IPS-NIHi7 (cell line): ENCODE data around the gene HAUS5.

Experiments used
- DNase-seq: peaks from one replicate; pipeline ENCODE4 v3.0.0; 2012; ENCODE audit warnings: mixed read lengths; ENCODE audit errors: extremely low spot score

HAUS5 gene

DNA sequence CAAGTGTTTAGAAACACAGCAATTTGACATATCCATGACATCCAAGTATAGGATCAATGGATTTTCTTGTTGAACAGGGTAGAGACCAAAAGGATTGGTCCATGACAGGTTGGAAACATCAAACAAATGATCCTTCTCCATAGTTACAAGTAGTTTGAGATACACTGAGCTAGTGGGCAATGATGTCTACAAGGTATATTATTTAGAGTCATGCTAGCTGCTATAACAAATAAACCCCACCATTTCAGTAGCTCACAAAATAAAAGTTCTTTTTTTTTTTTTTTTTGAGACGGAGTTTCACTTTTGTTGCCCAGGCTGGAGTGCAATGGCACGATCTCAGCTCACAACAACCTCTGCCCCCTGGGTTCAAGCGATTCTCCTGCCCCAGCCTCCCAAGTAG lies 4.9 kb upstream of the HAUS5 start:
- no peak for DNase-seq

- DNase-seq, result no peak
These were observed 4.3 kb upstream of the HAUS5 start for GRCh38 chr19:35608251-35608650.

DNA sequence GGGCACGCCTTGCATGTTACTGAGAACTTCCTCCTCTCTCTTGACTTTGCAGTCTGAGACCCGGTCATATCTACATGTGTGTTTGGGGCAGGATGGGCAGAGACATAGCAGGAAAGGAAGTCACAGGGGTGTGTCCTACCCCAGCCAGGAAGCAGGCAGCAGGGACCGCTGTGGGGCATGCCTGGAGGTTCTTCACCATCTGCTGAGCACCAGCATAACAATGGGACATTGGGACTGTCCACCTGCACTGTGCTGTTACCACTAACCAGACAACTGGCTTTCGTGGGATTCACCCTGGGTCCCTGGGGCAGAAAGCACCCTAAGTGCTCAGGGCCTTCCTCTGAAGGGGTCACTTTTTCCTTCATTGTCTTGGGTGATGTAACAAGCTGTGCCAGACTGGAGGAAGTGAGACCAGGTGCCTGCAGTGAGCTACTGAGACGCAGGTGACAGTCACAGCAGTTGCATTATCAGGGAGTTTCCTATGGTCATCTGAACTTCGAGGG lies 2.6 kb upstream of the HAUS5 start:
- DNase-seq, result no peak

DNA sequence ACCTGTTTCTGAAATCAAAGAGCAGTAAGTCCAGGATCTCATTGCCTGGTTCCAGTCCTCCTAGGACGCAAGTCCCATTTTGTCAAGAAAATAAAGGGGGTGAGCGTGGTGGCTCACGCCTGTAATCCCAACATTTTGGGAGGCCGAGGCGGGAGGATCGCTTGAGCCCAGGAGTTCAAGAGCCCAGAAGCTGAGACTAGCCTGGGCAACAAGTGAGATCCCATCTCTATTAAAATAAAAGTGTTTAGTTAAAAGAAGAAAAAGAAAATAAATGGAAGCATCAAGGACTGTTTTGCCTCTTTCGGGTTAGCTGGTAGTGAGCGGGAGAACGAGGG lies 344 bp upstream of the HAUS5 start:
- DNase-seq, result no peak

DNA sequence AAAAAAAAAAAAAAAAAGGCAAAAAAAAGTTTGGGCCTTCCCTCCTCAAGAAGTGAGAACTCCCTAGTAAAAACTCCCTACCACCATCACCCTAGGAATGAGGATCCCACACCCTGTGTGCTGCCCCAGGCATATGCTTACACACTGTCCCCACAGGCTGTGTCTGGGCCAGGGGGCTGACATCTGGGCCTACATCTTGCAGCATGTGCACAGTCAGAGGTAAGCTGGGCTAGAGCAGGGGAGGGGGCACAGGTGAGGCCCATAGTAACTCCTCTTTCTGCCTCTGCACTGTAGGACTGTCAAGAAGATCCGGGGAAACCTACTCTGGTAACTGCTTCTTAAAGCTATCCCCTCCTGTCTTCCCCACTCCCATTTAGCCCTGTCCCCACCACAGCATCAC lies 1.0 kb downstream of the HAUS5 start:
- DNase-seq, result no peak

DNA sequence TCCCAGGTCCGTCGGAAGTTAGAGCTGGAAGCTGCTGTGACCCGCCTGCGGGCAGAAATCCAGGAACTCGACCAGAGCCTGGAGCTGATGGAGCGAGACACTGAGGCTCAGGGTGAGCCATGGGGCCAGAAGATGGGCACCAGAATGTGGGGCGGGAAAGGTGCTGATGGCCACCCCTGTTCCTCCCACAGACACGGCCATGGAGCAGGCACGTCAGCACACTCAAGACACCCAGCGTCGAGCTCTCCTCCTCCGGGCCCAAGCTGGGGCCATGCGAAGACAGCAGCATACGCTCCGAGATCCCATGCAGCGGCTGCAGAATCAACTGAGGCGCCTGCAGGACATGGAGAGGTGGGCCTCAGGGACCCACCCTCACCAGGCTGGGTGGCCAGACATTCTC lies 2.5 kb downstream of the HAUS5 start:
- DNase-seq, result no peak

- peak; percentile 39 for DNase-seq
These were observed 6.3 kb downstream of the HAUS5 start for GRCh38 chr19:35618857-35619256.

- no peak for DNase-seq
These were observed 6.9 kb downstream of the HAUS5 start for GRCh38 chr19:35619290-35619923.

DNA sequence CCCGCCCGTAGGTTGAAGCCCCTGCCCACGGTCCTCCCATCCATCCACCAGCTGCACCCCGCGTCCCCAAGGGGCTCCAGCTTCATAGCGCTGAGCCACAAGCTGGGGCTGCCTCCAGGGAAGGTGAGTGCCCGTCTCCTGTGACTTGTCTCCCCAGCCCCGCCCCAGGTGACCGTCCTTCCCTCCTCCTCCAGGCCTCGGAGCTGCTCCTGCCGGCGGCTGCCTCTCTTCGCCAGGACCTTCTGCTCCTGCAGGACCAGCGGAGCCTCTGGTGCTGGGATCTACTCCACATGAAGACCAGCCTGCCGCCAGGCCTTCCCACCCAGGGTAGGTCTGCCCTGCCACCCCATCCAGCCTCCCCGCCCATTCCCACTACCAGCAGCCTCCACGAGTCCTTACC lies 7.5 kb downstream of the HAUS5 start:
- DNase-seq, result no peak

DNA sequence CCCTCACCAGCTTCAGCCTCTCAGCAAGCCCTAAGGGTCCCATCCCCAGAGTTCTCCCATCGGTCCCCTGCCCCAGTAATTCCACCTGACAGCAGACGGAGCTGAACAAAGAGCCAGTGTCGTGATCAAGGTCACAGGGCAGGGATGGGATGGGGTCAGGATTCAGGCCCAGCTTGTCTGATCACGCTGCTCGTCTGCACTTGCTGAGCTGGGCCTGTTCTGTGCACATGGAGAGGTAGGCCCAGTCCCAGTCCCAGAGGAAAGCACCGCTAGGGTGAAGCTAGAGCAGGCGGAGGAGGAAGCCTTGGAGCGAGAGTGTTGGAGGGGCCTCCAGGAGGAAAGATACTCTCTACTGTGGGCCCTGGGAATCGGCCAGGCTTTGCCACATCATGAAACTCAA lies 9.2 kb downstream of the HAUS5 start:
- DNase-seq, result no peak

GRCh38 chr19:35622750-35623149 lies 10.2 kb downstream of the HAUS5 start:
- no peak for DNase-seq

- DNase-seq, result no peak
These were observed 10.9 kb downstream of the HAUS5 start for GRCh38 chr19:35623327-35624010.

GRCh38 chr19:35628264-35628564 lies 15.7 kb downstream of the HAUS5 start:
- DNase-seq, result no peak

DNA sequence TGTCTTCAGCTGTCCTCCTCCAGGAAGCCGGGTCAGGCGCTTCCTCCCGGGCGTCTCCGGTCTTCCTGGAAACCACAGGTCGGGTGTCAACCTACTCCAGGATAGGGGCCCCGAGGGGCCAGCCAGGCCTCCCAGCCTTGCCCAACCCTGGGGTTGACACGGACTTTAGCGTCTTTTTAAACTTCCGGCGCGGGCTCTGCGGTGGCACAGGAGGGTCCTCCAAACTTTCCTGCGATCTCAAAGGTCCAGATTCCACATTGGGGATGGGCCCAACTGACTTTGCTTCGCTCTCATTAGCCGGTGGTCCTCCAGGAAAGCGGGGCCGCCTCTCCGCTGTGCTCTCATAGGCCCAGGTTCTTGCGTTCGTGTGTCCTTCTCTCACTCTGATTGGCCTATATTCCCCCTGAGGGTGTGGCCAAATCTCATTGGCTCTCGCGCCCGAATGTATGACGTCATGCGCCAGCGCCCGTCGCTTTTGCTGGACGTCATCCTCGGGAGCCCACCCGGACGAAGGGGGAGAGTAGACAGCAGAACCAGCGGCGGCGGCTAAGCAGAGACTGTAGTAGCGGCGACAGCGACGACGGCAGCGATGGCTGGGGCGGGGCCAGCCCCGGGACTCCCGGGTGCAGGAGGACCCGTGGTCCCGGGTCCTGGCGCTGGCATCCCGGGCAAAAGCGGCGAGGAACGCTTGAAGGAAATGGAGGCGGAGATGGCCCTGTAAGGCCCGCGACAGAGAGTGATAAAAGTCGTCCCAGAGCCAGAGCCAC lies 16.2 kb downstream of the HAUS5 start, which contains the start of gene RBM42:
RBM42 (plus strand) TSS at position 472 of the 767 bp plus-strand sequence; CDS start at position 590, 118 bp downstream.
- peak; percentile 99 for DNase-seq

DNA sequence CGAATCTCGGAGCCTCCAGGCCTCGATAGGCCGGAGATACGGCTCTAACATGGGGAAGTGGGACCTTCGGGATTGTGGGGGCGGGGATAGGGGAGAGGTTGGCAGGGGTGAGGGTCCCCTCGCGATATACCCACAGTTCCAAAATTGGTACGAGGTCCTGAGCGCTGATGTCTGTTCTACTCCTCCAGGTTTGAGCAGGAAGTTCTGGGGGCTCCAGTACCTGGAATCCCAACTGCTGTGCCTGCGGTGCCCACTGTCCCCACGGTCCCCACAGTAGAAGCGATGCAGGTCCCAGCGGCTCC lies 16.7 kb downstream of the HAUS5 start:
- DNase-seq, result no peak

DNA sequence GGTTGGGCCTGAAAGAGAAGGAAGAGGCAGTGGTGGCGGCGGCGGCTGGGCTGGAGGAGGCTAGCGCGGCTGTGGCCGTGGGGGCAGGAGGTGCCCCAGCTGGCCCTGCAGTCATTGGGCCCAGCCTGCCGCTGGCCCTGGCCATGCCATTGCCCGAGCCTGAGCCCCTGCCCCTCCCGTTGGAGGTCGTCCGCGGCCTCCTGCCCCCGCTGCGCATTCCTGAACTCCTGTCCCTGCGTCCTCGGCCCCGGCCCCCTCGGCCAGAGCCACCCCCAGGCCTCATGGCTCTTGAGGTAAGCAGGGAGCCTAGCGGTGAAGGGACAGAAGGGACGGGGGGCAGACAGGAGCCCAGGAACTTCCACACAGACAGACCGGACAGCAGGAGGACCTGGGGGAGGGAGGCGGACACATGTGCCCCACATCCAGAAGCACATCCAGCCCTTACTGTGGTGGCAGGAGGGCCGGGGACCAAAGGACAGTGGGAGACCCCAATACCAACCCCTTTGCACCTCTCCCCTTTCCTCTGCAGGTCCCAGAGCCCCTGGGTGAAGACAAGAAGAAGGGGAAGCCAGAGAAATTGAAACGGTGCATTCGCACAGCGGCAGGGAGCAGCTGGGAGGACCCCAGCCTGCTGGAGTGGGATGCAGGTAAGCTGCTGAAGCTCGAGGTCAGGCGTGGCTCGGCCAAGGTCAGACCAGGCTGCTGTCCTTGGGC lies 21.3 kb downstream of the HAUS5 start:
- no peak for DNase-seq

DNA sequence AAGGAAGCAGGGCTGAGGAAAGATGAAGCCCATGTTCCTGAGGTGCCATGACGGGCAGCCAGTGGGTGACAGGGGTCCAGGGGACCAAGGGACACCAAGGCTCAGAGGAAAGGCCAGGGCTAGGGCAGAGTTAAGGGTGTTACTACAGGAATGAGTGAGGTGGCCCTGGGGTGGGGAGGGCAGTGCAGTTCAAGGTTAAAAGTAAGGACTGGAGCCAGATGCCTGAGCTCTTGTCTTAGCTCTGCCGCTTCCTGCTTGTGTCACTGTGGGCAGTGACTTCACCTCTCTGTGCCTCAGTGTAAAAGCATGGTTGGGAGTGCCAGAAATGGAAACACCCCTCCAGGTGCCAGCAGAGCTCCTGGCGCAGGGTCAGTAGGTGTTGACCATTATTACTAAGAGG lies 24.1 kb downstream of the HAUS5 start:
- no peak for DNase-seq

- DNase-seq, result no peak
These were observed 24.6 kb downstream of the HAUS5 start for GRCh38 chr19:35637165-35637564.

- DNase-seq, result no peak
These were observed 26.7 kb downstream of the HAUS5 start for GRCh38 chr19:35639321-35639639.

GRCh38 chr19:35639863-35640262 lies 27.3 kb downstream of the HAUS5 start:
- DNase-seq, result no peak

DNA sequence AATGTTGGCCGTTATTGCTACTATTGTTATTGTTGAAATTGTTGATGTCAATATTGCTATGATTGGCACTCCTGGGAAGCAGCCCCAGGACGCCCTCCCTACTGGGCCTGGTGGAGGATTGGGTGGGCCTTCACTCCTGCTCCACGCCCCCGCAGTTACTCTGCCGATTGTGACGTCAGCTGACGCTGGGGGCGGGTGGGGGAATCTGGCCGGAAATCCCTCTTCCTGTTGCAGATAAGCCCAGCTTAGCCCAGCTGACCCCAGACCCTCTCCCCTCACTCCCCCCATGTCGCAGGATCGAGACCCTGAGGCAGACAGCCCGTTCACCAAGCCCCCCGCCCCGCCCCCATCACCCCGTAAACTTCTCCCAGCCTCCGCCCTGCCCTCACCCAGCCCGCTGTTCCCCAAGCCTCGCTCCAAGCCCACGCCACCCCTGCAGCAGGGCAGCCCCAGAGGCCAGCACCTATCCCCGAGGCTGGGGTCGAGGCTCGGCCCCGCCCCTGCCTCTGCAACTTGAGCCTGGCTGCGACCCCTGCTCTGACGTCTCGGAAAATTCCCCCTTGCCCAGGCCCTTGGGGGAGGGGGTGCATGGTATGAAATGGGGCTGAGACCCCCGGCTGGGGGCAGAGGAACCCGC lies 29.1 kb downstream of the HAUS5 start, which contains the start of gene ETV2:
ETV2 (plus strand) TSS at position 231 of the 637 bp plus-strand sequence. CDS start 716 bp downstream, outside the sequence.
- DNase-seq, result peak; percentile 77

DNA sequence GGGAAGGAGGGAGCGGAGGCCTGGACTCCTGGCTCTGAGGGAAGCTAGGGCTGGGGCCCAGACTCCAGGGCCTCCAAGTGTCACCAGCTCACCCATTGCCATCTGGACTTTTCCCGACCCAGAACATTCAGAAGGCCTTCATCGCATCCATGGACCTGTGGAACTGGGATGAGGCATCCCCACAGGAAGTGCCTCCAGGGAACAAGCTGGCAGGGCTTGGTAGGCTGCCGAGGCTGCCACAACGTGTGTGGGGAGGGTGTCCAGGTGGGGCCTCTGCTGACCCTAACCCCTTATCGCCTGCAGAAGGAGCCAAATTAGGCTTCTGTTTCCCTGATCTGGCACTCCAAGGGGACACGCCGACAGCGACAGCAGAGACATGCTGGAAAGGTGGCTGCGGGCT lies 29.8 kb downstream of the HAUS5 start:
- DNase-seq, result no peak
